GM19468 (cell line): Measurements from ENCODE around the gene PDZD8.

Source experiments
- ATAC-seq: cut with Tn5 transposase; IDR thresholded peaks from one replicate; pipeline ENCODE4 v1.9.1; 2021; ENCODE audit warnings: mild to moderate bottlenecking, moderate library complexity, moderate number of reproducible peaks; ENCODE audit not compliant: unreplicated experiment; ENCODE audit errors: extremely low read depth

Gene PDZD8

GRCh38 chr10:117375360-117376178 lies at the start of gene PDZD8:
TSS of gene PDZD8 (minus strand) at chr10:117375440. CDS start at chr10:117375227, 213 bp downstream.
- peak; percentile 81 for ATAC-seq

- no peak for ATAC-seq
These were observed 48.9 kb upstream of the PDZD8 start for GRCh38 chr10:117424171-117424570.

GRCh38 chr10:117421985-117422384 lies 46.7 kb upstream of the PDZD8 start:
- ATAC-seq: no peak

GRCh38 chr10:117420768-117421167 lies 45.5 kb upstream of the PDZD8 start:
- no peak for ATAC-seq

GRCh38 chr10:117419921-117420320 lies 44.7 kb upstream of the PDZD8 start:
- no peak for ATAC-seq

- ATAC-seq: no peak
These were observed 43.9 kb upstream of the PDZD8 start for GRCh38 chr10:117419159-117419558.

GRCh38 chr10:117418121-117418520 lies 42.9 kb upstream of the PDZD8 start:
- ATAC-seq: no peak

- no peak for ATAC-seq
These were observed 42.0 kb upstream of the PDZD8 start for GRCh38 chr10:117417196-117417595.

- no peak for ATAC-seq
These were observed 38.8 kb upstream of the PDZD8 start for GRCh38 chr10:117413928-117414618.

- no peak for ATAC-seq
These were observed 37.3 kb upstream of the PDZD8 start for GRCh38 chr10:117412469-117413010.

GRCh38 chr10:117411479-117412399 lies 36.5 kb upstream of the PDZD8 start:
- ATAC-seq: no peak

GRCh38 chr10:117410557-117410956 lies 35.3 kb upstream of the PDZD8 start:
- ATAC-seq: no peak

GRCh38 chr10:117409549-117410305 lies 34.5 kb upstream of the PDZD8 start:
- ATAC-seq: no peak

GRCh38 chr10:117408436-117409384 lies 33.5 kb upstream of the PDZD8 start:
- ATAC-seq: no peak

GRCh38 chr10:117405730-117406129 lies 30.5 kb upstream of the PDZD8 start:
- ATAC-seq: no peak

GRCh38 chr10:117400329-117400728 lies 25.1 kb upstream of the PDZD8 start:
- ATAC-seq: no peak

- ATAC-seq: no peak
These were observed 24.3 kb upstream of the PDZD8 start for GRCh38 chr10:117399341-117400196.

- ATAC-seq: no peak
These were observed 22.8 kb upstream of the PDZD8 start for GRCh38 chr10:117398029-117398428.
